ENCODE measurements around the gene COQ10A. TPM values are rescaled to one million over a fixed set of nuclear protein-coding genes. Genes with fewer than 3 reads are reported as not detected.
A peak's percentile ranks its signal among the peaks of the same experiment; 100 is the strongest.

Gene COQ10A
- polyA plus RNA-seq, 1 of the 3 experiments (the other 2 are of a cell fraction): 42.2 TPM

GRCh38 chr12:56296295-56296694 is 29.6 kb downstream of the COQ10A start (continued):
- TF ChIP-seq REST (IDR thresholded peaks at IDR 0.05; ENCODE audit: low read depth, low read length): no peak
- TF ChIP-seq TEAD4 (IDR thresholded peaks at IDR 0.05; ENCODE audit: borderline replicate concordance, insufficient read depth): no peak
- no peak for TF ChIP-seq RCOR1 (IDR thresholded peaks at IDR 0.05; ENCODE audit: low read length)
- TF ChIP-seq ELF1 (IDR thresholded peaks at IDR 0.05): no peak
- no peak for TF ChIP-seq NFIC (IDR thresholded peaks at IDR 0.05; ENCODE audit: borderline replicate concordance)

GRCh38 chr12:56297400-56297799 is 30.7 kb downstream of the COQ10A start:
- H3K36me3 ChIP-seq (replicated peaks in 1 of 2; ENCODE audit: control insufficient read depth in 1 of 2, insufficient read depth in 2 of 2, low read length in 1 of 2): peaks cover 4 to 22% of the 10 kb centered on the region in 2 experiments
- H3K27me3 ChIP-seq (ENCODE audit: insufficient read depth): no peaks in the 10 kb centered on the region
- no peaks in the 10 kb centered on the region for H3K9me3 ChIP-seq
- no peaks in the 10 kb centered on the region for H3K9me2 ChIP-seq
- peak overlapping the region; percentile 96 for H3K4me2 ChIP-seq
- H2AFZ ChIP-seq (ENCODE audit: low read depth): no peak overlapping the region
- peaks cover 51% of the 10 kb centered on the region for H4K20me1 ChIP-seq (ENCODE audit: insufficient read depth)
- H3K9ac ChIP-seq: no peak overlapping the region
- TF ChIP-seq, protein P1, sequence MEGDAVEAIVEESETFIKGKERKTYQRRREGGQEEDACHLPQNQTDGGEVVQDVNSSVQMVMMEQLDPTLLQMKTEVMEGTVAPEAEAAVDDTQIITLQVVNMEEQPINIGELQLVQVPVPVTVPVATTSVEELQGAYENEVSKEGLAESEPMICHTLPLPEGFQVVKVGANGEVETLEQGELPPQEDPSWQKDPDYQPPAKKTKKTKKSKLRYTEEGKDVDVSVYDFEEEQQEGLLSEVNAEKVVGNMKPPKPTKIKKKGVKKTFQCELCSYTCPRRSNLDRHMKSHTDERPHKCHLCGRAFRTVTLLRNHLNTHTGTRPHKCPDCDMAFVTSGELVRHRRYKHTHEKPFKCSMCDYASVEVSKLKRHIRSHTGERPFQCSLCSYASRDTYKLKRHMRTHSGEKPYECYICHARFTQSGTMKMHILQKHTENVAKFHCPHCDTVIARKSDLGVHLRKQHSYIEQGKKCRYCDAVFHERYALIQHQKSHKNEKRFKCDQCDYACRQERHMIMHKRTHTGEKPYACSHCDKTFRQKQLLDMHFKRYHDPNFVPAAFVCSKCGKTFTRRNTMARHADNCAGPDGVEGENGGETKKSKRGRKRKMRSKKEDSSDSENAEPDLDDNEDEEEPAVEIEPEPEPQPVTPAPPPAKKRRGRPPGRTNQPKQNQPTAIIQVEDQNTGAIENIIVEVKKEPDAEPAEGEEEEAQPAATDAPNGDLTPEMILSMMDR (IDR thresholded peaks at IDR 0.05): no peak
- TF ChIP-seq CHD2 (IDR thresholded peaks at IDR 0.05; ENCODE audit: low read length, partially characterized antibody) (no peak), SMC3 (IDR thresholded peaks at IDR 0.05; ENCODE audit: low read depth, low read length) (no peak), TAF1 (IDR thresholded peaks at IDR 0.05; ENCODE audit: borderline replicate concordance, low read depth, low read length) (no peak), GATA2 (CRISPR knock-in tag; IDR thresholded peaks at IDR 0.05) (no peak), SIN3A (IDR thresholded peaks at IDR 0.05; ENCODE audit: borderline replicate concordance, low read depth, low read length) (no peak), MEF2A (IDR thresholded peaks at IDR 0.05; ENCODE audit: borderline replicate concordance, low read depth) (no peak), REST (IDR thresholded peaks at IDR 0.05; ENCODE audit: low read depth, low read length) (no peak), GABPA (IDR thresholded peaks at IDR 0.05; ENCODE audit: low read depth) (no peak), NRF1 (IDR thresholded peaks at IDR 0.05; ENCODE audit: low read depth, low read length) (no peak), FOSL2 (IDR thresholded peaks at IDR 0.05; ENCODE audit: borderline replicate concordance, low read depth) (no peak)
- TF ChIP-seq, protein P2, sequence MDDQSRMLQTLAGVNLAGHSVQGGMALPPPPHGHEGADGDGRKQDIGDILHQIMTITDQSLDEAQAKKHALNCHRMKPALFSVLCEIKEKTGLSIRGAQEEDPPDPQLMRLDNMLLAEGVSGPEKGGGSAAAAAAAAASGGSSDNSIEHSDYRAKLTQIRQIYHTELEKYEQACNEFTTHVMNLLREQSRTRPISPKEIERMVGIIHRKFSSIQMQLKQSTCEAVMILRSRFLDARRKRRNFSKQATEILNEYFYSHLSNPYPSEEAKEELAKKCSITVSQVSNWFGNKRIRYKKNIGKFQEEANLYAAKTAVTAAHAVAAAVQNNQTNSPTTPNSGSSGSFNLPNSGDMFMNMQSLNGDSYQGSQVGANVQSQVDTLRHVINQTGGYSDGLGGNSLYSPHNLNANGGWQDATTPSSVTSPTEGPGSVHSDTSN (IDR thresholded peaks at IDR 0.05): no peak
- TF ChIP-seq, protein P3, sequence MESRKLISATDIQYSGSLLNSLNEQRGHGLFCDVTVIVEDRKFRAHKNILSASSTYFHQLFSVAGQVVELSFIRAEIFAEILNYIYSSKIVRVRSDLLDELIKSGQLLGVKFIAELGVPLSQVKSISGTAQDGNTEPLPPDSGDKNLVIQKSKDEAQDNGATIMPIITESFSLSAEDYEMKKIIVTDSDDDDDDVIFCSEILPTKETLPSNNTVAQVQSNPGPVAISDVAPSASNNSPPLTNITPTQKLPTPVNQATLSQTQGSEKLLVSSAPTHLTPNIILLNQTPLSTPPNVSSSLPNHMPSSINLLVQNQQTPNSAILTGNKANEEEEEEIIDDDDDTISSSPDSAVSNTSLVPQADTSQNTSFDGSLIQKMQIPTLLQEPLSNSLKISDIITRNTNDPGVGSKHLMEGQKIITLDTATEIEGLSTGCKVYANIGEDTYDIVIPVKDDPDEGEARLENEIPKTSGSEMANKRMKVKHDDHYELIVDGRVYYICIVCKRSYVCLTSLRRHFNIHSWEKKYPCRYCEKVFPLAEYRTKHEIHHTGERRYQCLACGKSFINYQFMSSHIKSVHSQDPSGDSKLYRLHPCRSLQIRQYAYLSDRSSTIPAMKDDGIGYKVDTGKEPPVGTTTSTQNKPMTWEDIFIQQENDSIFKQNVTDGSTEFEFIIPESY (IDR thresholded peaks at IDR 0.05; ENCODE audit: borderline replicate concordance, low read depth): no peak
- H3F3A ChIP-seq (replicated peaks; ENCODE audit: insufficient read depth): peaks cover 21% of the 10 kb centered on the region
- H3K4me3 ChIP-seq (ENCODE audit: low read depth in 2 of 2, low read length in 1 of 2): no peak overlapping the region
- ChIA-PET POLR2A (no interaction called here), CTCF (interaction anchor here (1.0 to 2.7 kb wide), 3 partner anchors 10 to 167 kb away, joined by 3 to 6 read pairs (median 3); partner anchors contain the start of gene CNPY2)
- peaks cover 14 to 27% of the 10 kb centered on the region in 2 experiments; a peak in 2 of 4 replicates for H3K4me1 ChIP-seq (ENCODE audit: control insufficient read depth in 1 of 2, insufficient read depth in 2 of 2, low read depth in 1 of 2, low read length in 1 of 2)
- 95% methylated on average over 8 of the region's 8 CpGs for WGBS (ENCODE audit: low lambda C conversion rate)
- H3K79me2 ChIP-seq (ENCODE audit: insufficient read depth): peaks cover 90% of the 10 kb centered on the region
- DNase-seq: no peak
- H3K27ac ChIP-seq (ENCODE audit: low read depth in 2 of 2, low read length in 1 of 2): no peak overlapping the region
